NCI-H345 treated with DMSO at 0.1 percent for 48 hours (cell line): Measurements from ENCODE around the gene PCDHGA10.
"Not testable (repeated sequence)": the region's sequence is repeated elsewhere in the genome, so short reads cannot be mapped to it uniquely, and the experiment has no call there.

Experiments
- DNase-seq: peaks from one replicate; lab custom pipeline; 2025; ENCODE audit not compliant: unreplicated experiment; lab: John Stamatoyannopoulos, UW

PCDHGA10 gene

DNA sequence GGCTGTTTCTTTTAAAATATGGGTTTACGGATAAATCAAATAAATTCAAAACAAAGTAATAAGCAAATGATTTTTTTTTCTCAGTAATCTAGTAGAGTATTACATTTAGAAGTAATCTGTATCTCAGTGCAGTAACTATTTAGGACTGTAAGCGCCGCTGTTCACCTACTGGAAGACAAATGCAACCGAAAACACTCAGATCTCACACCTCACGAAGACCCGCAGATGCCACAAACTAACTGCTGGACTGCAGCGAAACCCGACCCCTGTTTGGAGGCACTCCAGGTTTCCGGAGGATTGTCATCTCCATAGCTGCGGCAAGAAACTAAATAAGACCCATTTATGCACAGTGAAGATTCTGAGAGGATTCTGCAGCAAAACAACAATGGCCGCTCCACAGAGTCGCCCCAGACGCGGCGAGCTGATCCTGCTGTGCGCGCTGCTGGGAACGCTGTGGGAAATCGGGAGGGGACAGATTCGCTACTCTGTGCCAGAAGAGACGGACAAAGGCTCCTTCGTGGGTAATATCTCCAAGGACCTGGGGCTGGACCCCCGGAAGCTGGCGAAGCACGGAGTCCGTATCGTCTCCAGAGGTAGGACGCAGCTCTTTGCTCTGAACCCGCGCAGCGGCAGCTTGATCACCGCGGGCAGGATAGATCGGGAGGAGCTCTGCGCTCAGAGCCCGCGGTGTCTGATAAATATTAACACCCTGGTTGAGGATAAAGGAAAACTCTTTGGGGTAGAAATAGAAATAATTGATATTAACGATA is 20.2 kb upstream of the PCDHGA10 start, which contains the start of gene PCDHGA8:
PCDHGA8 (plus strand) TSS at position 205 of the 770 bp plus-strand sequence; CDS start at position 386, 181 bp downstream.
- no peak for DNase-seq

DNA sequence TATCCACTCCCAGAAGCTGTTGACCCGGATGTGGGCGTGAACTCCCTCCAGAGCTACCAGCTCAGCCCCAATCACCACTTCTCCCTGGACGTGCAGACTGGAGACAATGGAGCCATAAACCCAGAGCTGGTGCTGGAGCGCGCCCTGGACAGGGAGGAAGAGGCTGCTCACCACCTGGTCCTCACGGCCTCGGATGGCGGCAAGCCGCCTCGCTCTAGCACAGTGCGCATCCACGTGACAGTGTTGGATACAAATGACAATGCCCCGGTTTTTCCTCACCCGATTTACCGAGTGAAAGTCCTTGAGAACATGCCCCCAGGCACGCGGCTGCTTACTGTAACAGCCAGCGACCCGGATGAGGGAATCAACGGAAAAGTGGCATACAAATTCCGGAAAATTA is 19.5 kb upstream of the PCDHGA10 start:
- DNase-seq: no peak

- not testable (repeated sequence) for DNase-seq
Measured at GRCh38 chr5:141394401-141395187, 18.2 kb upstream of the PCDHGA10 start.

GRCh38 chr5:141397756-141398551 is 14.8 kb upstream of the PCDHGA10 start, which contains the start of gene PCDHGB5:
TSS of gene PCDHGB5 (plus strand) at chr5:141397947. CDS start at chr5:141398128, 181 bp downstream.
- not testable (repeated sequence) for DNase-seq

- DNase-seq: no peak
Measured at GRCh38 chr5:141398608-141399007, 14.2 kb upstream of the PCDHGA10 start.

DNA sequence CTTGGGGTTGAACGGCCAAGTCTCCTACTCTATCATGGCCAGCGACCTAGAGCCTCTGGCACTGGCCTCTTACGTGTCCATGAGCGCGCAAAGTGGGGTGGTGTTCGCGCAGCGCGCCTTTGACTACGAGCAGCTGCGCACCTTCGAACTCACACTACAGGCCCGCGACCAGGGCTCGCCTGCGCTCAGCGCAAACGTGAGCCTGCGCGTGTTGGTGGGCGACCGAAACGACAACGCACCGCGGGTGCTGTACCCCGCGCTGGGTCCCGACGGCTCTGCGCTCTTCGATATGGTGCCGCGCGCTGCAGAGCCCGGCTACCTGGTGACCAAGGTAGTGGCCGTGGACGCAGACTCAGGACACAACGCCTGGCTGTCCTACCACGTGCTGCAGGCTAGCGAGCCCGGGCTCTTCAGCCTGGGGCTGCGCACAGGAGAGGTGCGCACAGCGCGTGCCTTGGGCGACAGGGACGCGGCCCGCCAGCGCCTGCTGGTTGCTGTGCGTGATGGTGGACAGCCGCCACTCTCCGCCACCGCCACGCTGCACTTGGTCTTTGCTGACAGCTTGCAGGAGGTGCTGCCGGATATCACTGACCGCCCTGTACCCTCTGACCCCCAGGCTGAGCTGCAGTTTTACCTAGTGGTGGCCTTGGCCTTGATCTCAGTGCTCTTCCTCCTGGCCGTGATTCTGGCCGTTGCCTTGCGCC is 13.1 kb upstream of the PCDHGA10 start:
- no peak for DNase-seq

GRCh38 chr5:141402553-141403243 is 10.1 kb upstream of the PCDHGA10 start, which contains the start of gene PCDHGA9:
TSS of gene PCDHGA9 (plus strand) at chr5:141402778. CDS start at chr5:141402953, 175 bp downstream.
- no peak for DNase-seq

GRCh38 chr5:141403387-141403786 is 9.4 kb upstream of the PCDHGA10 start:
- DNase-seq: no peak

- not testable (repeated sequence) for DNase-seq
Measured at GRCh38 chr5:141407790-141408505, 4.8 kb upstream of the PCDHGA10 start, which contains the start of gene PCDHGB6. TSS of gene PCDHGB6 (plus strand) at chr5:141408021. CDS start at chr5:141408203, 182 bp downstream.

- DNase-seq: no peak
Measured at GRCh38 chr5:141409598-141410306, 3.0 kb upstream of the PCDHGA10 start.

DNA sequence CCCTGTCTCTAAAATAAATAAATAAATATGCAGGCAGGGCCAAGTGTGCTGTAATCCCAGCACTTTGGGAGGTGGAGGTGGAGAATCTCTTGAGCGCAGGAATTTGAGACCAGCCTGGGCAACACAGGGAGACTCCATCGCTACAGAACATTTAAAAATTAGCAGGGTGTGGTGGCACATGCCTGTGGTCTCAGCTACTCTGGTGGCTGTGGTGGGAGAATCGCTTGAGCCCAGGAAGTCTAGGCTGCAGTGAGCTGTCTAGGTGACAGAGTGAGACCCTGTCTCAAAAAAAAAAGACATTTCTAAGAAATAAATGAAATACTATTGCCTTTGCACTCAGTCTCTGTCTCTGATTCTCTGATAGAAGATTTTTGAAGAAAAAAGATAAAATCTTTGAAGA is 1.2 kb upstream of the PCDHGA10 start:
- DNase-seq: no peak

DNA sequence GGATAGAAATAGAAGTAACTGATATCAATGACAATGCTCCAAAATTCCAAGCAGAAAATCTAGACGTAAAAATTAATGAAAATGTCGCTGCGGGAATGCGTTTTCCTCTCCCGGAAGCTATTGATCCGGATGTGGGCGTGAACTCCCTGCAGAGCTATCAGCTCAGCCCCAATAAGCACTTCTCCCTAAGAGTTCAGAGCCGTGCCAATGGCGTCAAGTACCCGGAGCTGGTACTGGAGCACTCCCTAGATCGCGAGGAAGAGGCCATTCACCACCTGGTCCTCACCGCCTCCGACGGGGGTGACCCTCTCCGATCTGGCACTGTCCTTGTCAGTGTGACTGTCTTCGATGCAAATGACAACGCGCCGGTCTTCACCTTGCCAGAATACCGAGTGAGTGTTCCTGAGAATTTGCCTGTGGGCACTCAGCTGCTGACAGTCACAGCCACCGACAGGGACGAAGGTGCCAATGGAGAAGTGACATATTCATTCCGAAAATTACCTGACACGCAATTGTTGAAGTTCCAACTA is 818 bp downstream of the PCDHGA10 start:
- DNase-seq: no peak

DNA sequence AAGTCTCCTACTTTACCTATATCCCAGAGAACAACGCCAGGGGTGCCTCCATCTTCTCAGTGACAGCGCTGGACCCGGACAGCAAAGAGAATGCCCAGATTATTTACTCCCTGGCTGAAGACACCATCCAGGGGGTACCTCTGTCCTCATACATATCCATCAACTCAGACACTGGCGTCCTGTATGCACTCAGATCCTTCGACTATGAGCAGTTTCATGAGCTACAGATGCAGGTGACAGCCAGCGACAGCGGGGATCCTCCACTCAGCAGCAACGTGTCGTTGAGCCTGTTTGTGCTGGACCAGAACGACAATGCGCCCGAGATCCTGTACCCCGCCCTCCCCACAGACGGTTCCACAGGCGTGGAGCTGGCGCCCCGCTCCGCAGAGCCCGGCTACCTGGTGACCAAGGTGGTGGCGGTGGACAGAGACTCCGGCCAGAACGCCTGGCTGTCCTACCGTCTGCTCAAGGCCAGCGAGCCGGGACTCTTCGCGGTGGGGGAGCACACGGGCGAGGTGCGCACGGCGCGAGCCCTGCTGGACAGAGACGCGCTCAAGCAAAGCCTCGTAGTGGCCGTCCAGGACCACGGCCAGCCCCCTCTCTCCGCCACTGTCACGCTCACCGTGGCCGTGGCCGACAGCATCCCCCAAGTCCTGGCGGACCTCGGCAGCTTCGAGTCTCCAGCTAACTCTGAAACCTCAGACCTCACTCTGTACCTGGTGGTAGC is 1.9 kb downstream of the PCDHGA10 start:
- DNase-seq: not testable (repeated sequence)

DNA sequence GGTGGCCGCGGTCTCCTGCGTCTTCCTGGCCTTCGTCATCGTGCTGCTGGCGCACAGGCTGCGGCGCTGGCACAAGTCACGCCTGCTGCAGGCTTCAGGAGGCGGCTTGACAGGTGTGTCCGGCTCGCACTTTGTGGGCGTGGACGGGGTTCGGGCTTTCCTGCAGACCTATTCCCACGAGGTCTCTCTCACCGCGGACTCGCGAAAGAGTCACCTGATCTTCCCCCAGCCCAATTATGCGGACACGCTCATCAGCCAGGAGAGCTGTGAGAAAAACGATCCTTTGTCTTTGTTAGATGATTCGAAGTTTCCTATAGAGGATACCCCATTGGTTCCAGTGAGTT is 2.5 kb downstream of the PCDHGA10 start:
- DNase-seq: not testable (repeated sequence)

DNA sequence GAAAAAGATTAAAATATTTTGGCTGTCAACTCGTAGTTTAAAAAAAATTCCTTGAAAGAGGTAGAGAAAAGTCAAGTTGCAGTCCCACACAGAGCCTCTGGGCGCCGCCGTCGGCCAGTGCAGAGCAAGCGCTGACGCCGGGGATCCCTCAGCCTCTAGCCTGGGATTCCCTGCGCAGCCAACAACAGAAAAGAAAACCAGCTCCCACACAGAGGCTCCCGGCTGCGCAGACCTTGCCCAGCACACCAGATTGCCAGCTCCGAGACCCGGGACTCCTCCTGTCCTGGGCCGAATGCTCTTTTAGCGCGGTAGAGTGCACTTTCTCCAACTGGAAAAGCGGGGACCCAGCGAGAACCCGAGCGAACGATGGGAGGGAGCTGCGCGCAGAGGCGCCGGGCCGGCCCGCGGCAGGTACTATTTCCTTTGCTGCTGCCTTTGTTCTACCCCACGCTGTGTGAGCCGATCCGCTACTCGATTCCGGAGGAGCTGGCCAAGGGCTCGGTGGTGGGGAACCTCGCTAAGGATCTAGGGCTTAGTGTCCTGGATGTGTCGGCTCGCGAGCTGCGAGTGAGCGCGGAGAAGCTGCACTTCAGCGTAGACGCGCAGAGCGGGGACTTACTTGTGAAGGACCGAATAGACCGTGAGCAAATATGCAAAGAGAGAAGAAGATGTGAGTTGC is 4.8 kb downstream of the PCDHGA10 start, which contains the start of gene PCDHGB7:
PCDHGB7 (plus strand) TSS at position 184 of the 679 bp plus-strand sequence; CDS start at position 367, 183 bp downstream.
- DNase-seq: not testable (repeated sequence)

- DNase-seq: no peak
Measured at GRCh38 chr5:141419074-141419880, 6.5 kb downstream of the PCDHGA10 start.
